Parathyroid adenoma (tissue), 2 donors: ENCODE measurements around the gene ASIC2.

ENCODE experiments used
- H2AFZ ChIP-seq: fragments of 300-600 bp; sonication (generic); one replicate; pipeline ENCODE4 v1.7.0; 2017; ENCODE audit warnings: antibody characterized with exemption, mild to moderate bottlenecking
- H3K27ac ChIP-seq: fragments of 300-600 bp; sonication (generic); one replicate; pipeline ENCODE4 v1.7.0; 2017
- H3K27me3 ChIP-seq: fragments of 300-600 bp; sonication (generic); one replicate; pipeline ENCODE4 v1.7.0; 2017; ENCODE audit warnings: low read length; ENCODE audit not compliant: control insufficient read depth, insufficient read depth
- H3K36me3 ChIP-seq: fragments of 300-600 bp; sonication (generic); one replicate; pipeline ENCODE4 v1.7.0; 2017; ENCODE audit warnings: low read length; ENCODE audit not compliant: control insufficient read depth, insufficient read depth
- H3K4me1 ChIP-seq: fragments of 300-600 bp; sonication (generic); one replicate; pipeline ENCODE4 v1.7.0; 2017; ENCODE audit warnings: control low read depth
- H3K4me2 ChIP-seq: fragments of 300-600 bp; sonication (generic); one replicate; pipeline ENCODE4 v1.7.0; 2017; ENCODE audit warnings: low read length
- H3K4me3 ChIP-seq: fragments of 300-600 bp; sonication (generic); one replicate; pipeline ENCODE4 v1.7.0; 2017; ENCODE audit warnings: low read depth, low read length
- H3K79me2 ChIP-seq: fragments of 300-600 bp; sonication (generic); one replicate; pipeline ENCODE4 v1.7.0; 2017; ENCODE audit warnings: control low read depth
- H3K9ac ChIP-seq: fragments of 300-600 bp; sonication (generic); one replicate; pipeline ENCODE4 v1.7.0; 2017; ENCODE audit warnings: mild to moderate bottlenecking
- H3K9me3 ChIP-seq: fragments of 300-600 bp; sonication (generic); one replicate; pipeline ENCODE4 v1.7.0; 2017; ENCODE audit warnings: low read length; ENCODE audit not compliant: control insufficient read depth
- CTCF ChIP-seq: fragments of 300-600 bp; sonication (generic); IDR thresholded peaks from one replicate; pipeline ENCODE4 v1.7.0; 2017; ENCODE audit warnings: antibody characterized with exemption, mild to moderate bottlenecking
- donor health status: primary hyperparathyroidism.

The ASIC2 gene

GRCh38 chr17:33038740-33039139, 254.4 kb downstream of the ASIC2 start:
- no peaks in the 10 kb centered on the region for H3K27me3 ChIP-seq
- H3K4me3 ChIP-seq, result no peak overlapping the region
- no peaks in the 10 kb centered on the region for H3K79me2 ChIP-seq
- H3K27ac ChIP-seq, result no peak overlapping the region
- H2AFZ ChIP-seq, result no peak overlapping the region
- H3K4me2 ChIP-seq, result no peak overlapping the region
- H3K4me1 ChIP-seq, result no peaks in the 10 kb centered on the region
- no peak for TF ChIP-seq CTCF
- H3K9ac ChIP-seq, result no peak overlapping the region
- H3K36me3 ChIP-seq, result no peaks in the 10 kb centered on the region
- H3K9me3 ChIP-seq, result no peaks in the 10 kb centered on the region

GRCh38 chr17:33033176-33033575, 259.9 kb downstream of the ASIC2 start:
- no peaks in the 10 kb centered on the region for H3K27me3 ChIP-seq

GRCh38 chr17:33028778-33029177, 264.3 kb downstream of the ASIC2 start:
- no peaks in the 10 kb centered on the region for H3K79me2 ChIP-seq
- no peak overlapping the region for H3K4me3 ChIP-seq
- H3K27me3 ChIP-seq, result no peaks in the 10 kb centered on the region
- TF ChIP-seq CTCF, result no peak
- H3K9ac ChIP-seq, result no peak overlapping the region
- no peak overlapping the region for H2AFZ ChIP-seq
- no peaks in the 10 kb centered on the region for H3K36me3 ChIP-seq
- no peak overlapping the region for H3K27ac ChIP-seq
- H3K4me2 ChIP-seq, result no peak overlapping the region
- no peaks in the 10 kb centered on the region for H3K9me3 ChIP-seq
- H3K4me1 ChIP-seq, result no peaks in the 10 kb centered on the region

More at GRCh38 chr17:33033176-33033575, 259.9 kb downstream of the ASIC2 start:
- Histone ChIP-seq H3K9ac (no peak overlapping the region), H3K79me2 (no peaks in the 10 kb centered on the region), H3K9me3 (no peaks in the 10 kb centered on the region), H3K4me1 (no peaks in the 10 kb centered on the region), H2AFZ (no peak overlapping the region), H3K36me3 (no peaks in the 10 kb centered on the region), H3K4me2 (no peak overlapping the region), H3K27ac (no peak overlapping the region), H3K4me3 (no peak overlapping the region)
- no peak for TF ChIP-seq CTCF

GRCh38 chr17:33028061-33028460, 265.0 kb downstream of the ASIC2 start:
- no peaks in the 10 kb centered on the region for H3K4me1 ChIP-seq
- no peak overlapping the region for H3K4me2 ChIP-seq
- H3K9me3 ChIP-seq, result no peaks in the 10 kb centered on the region
- H3K27ac ChIP-seq, result no peak overlapping the region
- no peak overlapping the region for H3K4me3 ChIP-seq
- no peak for TF ChIP-seq CTCF
- H3K79me2 ChIP-seq, result no peaks in the 10 kb centered on the region
- H3K27me3 ChIP-seq, result no peaks in the 10 kb centered on the region
- no peaks in the 10 kb centered on the region for H3K36me3 ChIP-seq
- no peak overlapping the region for H3K9ac ChIP-seq
- no peak overlapping the region for H2AFZ ChIP-seq

- Histone ChIP-seq H3K4me3 (no peak overlapping the region), H3K27ac (no peak overlapping the region), H3K27me3 (no peaks in the 10 kb centered on the region), H3K4me2 (no peak overlapping the region), H3K79me2 (no peaks in the 10 kb centered on the region), H3K9ac (no peak overlapping the region), H3K9me3 (no peaks in the 10 kb centered on the region), H3K4me1 (no peaks in the 10 kb centered on the region), H3K36me3 (no peaks in the 10 kb centered on the region), H2AFZ (no peak overlapping the region)
- no peak for TF ChIP-seq CTCF
Measured at GRCh38 chr17:33024688-33025486, 268.2 kb downstream of the ASIC2 start.
